Superior temporal gyrus (tissue), 1 donor: Measurements from ENCODE around the gene UNC45B.
A peak's percentile ranks its signal among the peaks of the same experiment; 100 is the strongest.
"Not testable (repeated sequence)": the region's sequence is repeated elsewhere in the genome, so short reads cannot be mapped to it uniquely, and the experiment has no call there.

Source experiments
- DNase-seq: peaks from one replicate; pipeline ENCODE4 v3.0.0-alpha.2; 2016; ENCODE audit errors: extremely low spot score

UNC45B gene

GRCh38 chr17:35142467-35142796 lies 5.2 kb upstream of the UNC45B start:
- DNase-seq, result no peak

- no peak for DNase-seq
Observed at GRCh38 chr17:35144840-35145239, 2.8 kb upstream of the UNC45B start.

- no peak for DNase-seq
Observed at GRCh38 chr17:35146214-35146833, 1.3 kb upstream of the UNC45B start.

GRCh38 chr17:35148144-35148543 lies 527 bp downstream of the UNC45B start:
- no peak for DNase-seq

- no peak for DNase-seq
Observed at GRCh38 chr17:35149941-35150340, 2.3 kb downstream of the UNC45B start.

DNA sequence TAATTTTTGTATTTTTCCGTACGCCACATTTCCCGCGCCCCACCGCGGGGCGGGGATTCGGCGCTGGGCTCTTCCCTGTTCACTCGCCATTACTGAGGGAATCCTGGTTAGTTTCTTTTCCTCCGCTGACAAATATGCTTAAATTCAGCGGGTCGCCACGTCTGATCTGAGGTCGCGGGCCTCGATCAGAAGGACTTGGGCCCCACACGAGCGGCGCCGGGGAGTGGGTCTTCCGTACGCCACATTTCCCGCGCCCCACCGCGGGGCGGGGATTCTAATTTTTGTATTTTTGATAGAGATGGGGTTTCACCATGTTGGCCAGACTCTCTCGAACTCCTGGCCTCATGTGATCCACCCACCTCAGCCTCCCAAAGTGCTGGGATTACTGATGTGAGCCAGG lies 3.5 kb downstream of the UNC45B start:
- DNase-seq, result not testable (repeated sequence)

GRCh38 chr17:35152421-35153140 lies 5.0 kb downstream of the UNC45B start:
- no peak for DNase-seq

DNA sequence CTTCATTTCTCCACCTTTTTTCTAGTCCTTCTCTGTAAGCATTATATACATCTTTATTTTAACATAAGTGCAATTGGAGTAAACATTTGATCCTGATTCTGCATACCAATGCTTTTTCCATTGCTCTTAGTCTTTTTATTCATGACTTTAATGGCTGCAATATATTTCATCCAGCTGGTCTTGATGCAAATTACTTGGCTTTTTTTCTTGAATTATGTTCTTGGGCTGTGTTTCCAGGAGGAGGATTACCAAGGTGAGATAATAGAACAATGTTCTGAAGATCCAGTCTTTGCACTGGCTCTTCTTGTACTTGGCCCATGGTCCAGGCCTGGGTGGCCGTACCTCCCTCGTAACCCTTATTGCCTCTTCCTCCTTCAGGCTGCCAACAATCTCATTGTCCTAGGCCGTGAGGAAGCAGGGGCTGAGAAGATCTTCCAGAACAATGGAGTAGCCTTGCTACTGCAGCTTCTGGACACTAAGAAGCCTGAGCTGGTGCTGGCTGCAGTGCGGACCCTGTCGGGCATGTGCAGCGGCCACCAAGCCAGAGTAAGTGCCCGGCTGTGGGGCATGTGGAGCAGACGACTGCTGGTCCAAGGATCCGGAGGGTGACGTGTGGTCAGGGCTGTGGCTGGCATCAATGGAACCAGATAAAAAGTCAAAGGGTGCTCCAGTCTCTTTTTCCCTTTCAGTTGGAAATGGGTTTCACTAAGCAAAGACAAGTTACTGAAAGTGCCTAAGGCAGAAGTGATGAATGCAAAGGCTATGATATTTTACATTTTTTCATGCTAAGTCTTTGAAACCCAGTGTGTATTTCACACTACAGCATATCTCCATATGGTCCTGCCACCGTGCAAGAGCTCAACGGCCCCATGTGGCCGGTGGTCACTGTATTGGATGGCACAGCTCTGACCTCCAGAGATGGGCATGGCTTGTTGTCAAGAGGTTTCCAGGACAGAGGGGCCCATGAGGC lies 6.9 kb downstream of the UNC45B start:
- no peak for DNase-seq

GRCh38 chr17:35155246-35155645 lies 7.6 kb downstream of the UNC45B start:
- no peak for DNase-seq

GRCh38 chr17:35159940-35160339 lies 12.3 kb downstream of the UNC45B start:
- no peak for DNase-seq

GRCh38 chr17:35160354-35161201 lies 13.0 kb downstream of the UNC45B start:
- DNase-seq, result no peak

- no peak for DNase-seq
Observed at GRCh38 chr17:35161281-35161761, 13.7 kb downstream of the UNC45B start.

DNA sequence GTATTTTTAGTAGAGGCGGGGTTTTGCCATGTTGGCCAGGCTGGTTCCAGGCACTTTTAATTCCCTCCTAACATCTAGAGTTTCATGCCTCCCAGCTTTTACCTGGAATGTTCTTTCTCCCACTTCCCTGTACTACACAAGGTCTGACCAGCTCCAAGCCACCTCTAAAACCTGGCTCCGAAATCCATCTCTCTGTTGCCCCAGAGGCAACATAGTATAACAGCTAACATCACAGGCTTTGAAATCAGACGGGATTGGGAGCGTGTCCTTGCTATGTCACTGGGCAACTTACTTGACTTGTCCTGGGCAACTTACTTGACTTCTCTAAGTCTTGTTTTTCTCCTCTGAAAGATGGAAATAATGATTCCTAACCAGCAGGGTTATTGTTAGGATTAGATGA lies 15.1 kb downstream of the UNC45B start:
- no peak for DNase-seq

GRCh38 chr17:35163886-35164285 lies 16.3 kb downstream of the UNC45B start:
- DNase-seq, result no peak

- DNase-seq, result no peak
Observed at GRCh38 chr17:35164716-35165115, 17.1 kb downstream of the UNC45B start.

GRCh38 chr17:35166526-35166925 lies 18.9 kb downstream of the UNC45B start:
- DNase-seq, result no peak

- DNase-seq, result peak; percentile 69
Observed at GRCh38 chr17:35167046-35167445, 19.4 kb downstream of the UNC45B start.

DNA sequence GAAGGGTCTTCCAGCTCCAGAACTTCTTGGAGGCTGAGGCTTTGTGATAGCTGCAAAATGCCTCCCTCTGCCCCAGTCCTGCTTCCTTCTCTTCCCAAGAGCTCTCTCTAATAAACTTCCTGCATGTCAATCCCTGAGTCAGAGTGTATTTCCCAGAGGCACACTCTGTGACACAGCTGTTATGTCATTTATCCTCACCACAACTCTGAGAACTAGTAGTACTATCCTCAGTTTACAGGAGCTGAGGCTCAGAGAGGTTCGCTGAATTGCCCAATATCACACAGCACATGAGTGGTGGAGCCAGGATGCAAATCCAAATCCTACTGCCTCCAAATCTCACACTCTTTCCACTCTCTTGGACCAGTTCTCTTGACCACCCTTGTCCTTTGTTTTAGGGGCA lies 20.0 kb downstream of the UNC45B start:
- no peak for DNase-seq

- no peak for DNase-seq
Observed at GRCh38 chr17:35169835-35170363, 22.3 kb downstream of the UNC45B start.

GRCh38 chr17:35170968-35171771 lies 23.6 kb downstream of the UNC45B start:
- peak; percentile 37 for DNase-seq
